Panc1 (cell line): ENCODE measurements around the gene ITPR2. TPM values are rescaled to one million over a fixed set of nuclear protein-coding genes. Genes with fewer than 3 reads are reported as not detected.

Experiments
- ATAC-seq: fragments of 200-7000 bp; cut with Tn5 transposase; 2 replicates; pipeline ENCODE4 v1.9.1; 2020; ENCODE audit warnings: mild to moderate bottlenecking, moderate library complexity
- BruUV-seq: library from RNA; stranded (reverse); fragments of 400-500 nt; replicated peaks from 2 replicates; lab custom pipeline; 2021; lab: Mats Ljungman, UMichigan
- CTCF ChIA-PET: fragments of 300-600 bp; sonication (Branson Sonifier 250); formaldehyde crosslinking; loops from one replicate; lab custom pipeline; 2022; ENCODE audit warnings: antibody characterized with exemption; lab: Charles Lee
- POLR2A ChIA-PET: fragments of 300-600 bp; sonication (Branson Sonifier 250); formaldehyde crosslinking; loops from one replicate; lab custom pipeline; 2022; ENCODE audit warnings: antibody characterized with exemption; lab: Charles Lee
- DNase-seq: peaks from one replicate; pipeline ENCODE4 v3.0.0-alpha.2; 2010; ENCODE audit warnings: low read depth, low spot score
- H3K27ac ChIP-seq: 2 replicates; pipeline ENCODE4 v1.5.1; 2011; ENCODE audit warnings: mild to moderate bottlenecking, low read length, inconsistent platforms
- H3K27me3 ChIP-seq: fragments of 200-500 bp; sonication (Bioruptor generic); 2 replicates; pipeline ENCODE4 v1.6.0; 2014; ENCODE audit warnings: low read length, inconsistent platforms; ENCODE audit not compliant: control insufficient read depth, insufficient read depth
- H3K36me3 ChIP-seq: fragments of 200-500 bp; sonication (Bioruptor generic); 2 replicates; pipeline ENCODE4 v1.5.1; 2014; ENCODE audit warnings: inconsistent platforms, mild to moderate bottlenecking, low read length, moderate library complexity; ENCODE audit not compliant: control insufficient read depth, insufficient read depth
- H3K4me1 ChIP-seq: 2 replicates; pipeline ENCODE4 v1.5.1; 2011; ENCODE audit warnings: inconsistent platforms, mild to moderate bottlenecking, low read length, moderate library complexity; ENCODE audit not compliant: control insufficient read depth, insufficient read depth
- H3K4me3 ChIP-seq, 2 experiments: 2 replicates each; pipeline ENCODE4 v1.5.1; 2011 to 2012; ENCODE audit warnings: low read depth in 2 of 2, low read length in 2 of 2, mild to moderate bottlenecking in 2 of 2, inconsistent platforms in 1 of 2, moderate library complexity in 1 of 2
- H3K9me3 ChIP-seq: fragments of 200-500 bp; sonication (Bioruptor generic); 2 replicates; pipeline ENCODE4 v1.5.1; 2014; ENCODE audit warnings: low read depth, mild to moderate bottlenecking, inconsistent platforms, low read length, moderate library complexity; ENCODE audit not compliant: control insufficient read depth, insufficient read depth
- CTCF ChIP-seq: fragments of 450-650 bp; IDR thresholded peaks from 2 replicates; pipeline ENCODE4 v1.5.1; 2017; ENCODE audit warnings: mild to moderate bottlenecking
- POLR2AphosphoS5 ChIP-seq: IDR thresholded peaks from 2 replicates; pipeline ENCODE4 v1.6.1; 2012; ENCODE audit warnings: mild to moderate bottlenecking, low read depth, low read length, moderate library complexity
- REST ChIP-seq, 2 experiments: IDR thresholded peaks; 2 replicates each; pipeline ENCODE4 v1.6.1; 2011 to 2012; ENCODE audit warnings: low read depth in 2 of 2, control low read depth in 1 of 2, low read length in 1 of 2, mild to moderate bottlenecking in 1 of 2, moderate library complexity in 1 of 2; ENCODE audit not compliant: insufficient read depth in 1 of 2
- SIN3A ChIP-seq: IDR thresholded peaks from 2 replicates; pipeline ENCODE4 v1.6.1; 2012; ENCODE audit warnings: low read depth, mild to moderate bottlenecking, low read length, moderate library complexity, borderline replicate concordance; ENCODE audit not compliant: insufficient read depth
- TCF7L2 ChIP-seq: IDR thresholded peaks from 2 replicates; pipeline ENCODE4 v1.6.1; 2011; ENCODE audit warnings: mild to moderate bottlenecking, low read depth, low read length, inconsistent platforms
- in situ Hi-C: cut with HindIII; loops from 2 replicates; pipeline ENCODE4 v1.10.0; 2016; ENCODE audit warnings: low sequenced_read_pairs, low pct_unique_long_range_greater_than_20kb
- intact Hi-C: fragments of 100-400 bp; cut with micrococcal nuclease; formaldehyde crosslinking; loops from one replicate; pipeline ENCODE4 v1.10.0; 2022; ENCODE audit not compliant: unreplicated experiment
- total RNA-seq: library from RNA; stranded (reverse); gene quantifications from one replicate; pipeline ENCODE4 v1.2.1, GENCODE V29; 2021; ENCODE audit not compliant: unreplicated experiment

The ITPR2 gene
- total RNA-seq, 1 experiment from 2014 or later, result 41.8 TPM

- DNase-seq (no peak), ATAC-seq (no peak)
- Histone ChIP-seq H3K4me1 (peaks cover 14% of the 10 kb centered on the region), H3K4me3 (no peak overlapping the region), H3K36me3 (no peaks in the 10 kb centered on the region), H3K27me3 (no peaks in the 10 kb centered on the region), H3K27ac (no peak overlapping the region), H3K9me3 (peaks cover 4% of the 10 kb centered on the region; the same call in 1 of the 2 replicates)
- in situ Hi-C loops (no loop called here), intact Hi-C loops (no loop called here)
- BruUV-seq, result no TSS peak
- CTCF ChIA-PET, result interaction anchor here (0.6 kb wide), 1 partner anchor 245 kb away, joined by 3 read pairs; no protein-coding TSS in a partner anchor
- POLR2A ChIA-PET, result no interaction called here
- TF ChIP-seq TCF7L2, result no peak
These were observed 529.6 kb downstream of the ITPR2 start for GRCh38 chr12:26303418-26303817.

- CTCF ChIA-PET, result interaction anchor here (0.6 kb wide), 1 partner anchor 245 kb away, joined by 3 read pairs; no protein-coding TSS in a partner anchor
- in situ Hi-C loops (no loop called here), intact Hi-C loops (no loop called here)
- POLR2A ChIA-PET, result no interaction called here
- ATAC-seq, result no peak
- Histone ChIP-seq H3K27me3 (no peaks in the 10 kb centered on the region), H3K36me3 (no peaks in the 10 kb centered on the region), H3K27ac (no peak overlapping the region), H3K4me1 (peaks cover 14% of the 10 kb centered on the region), H3K4me3 (no peak overlapping the region), H3K9me3 (peaks cover 4% of the 10 kb centered on the region; the same call in 1 of the 2 replicates)
- no peak for TF ChIP-seq REST (IDR thresholded peaks at IDR 0.05; ENCODE audit: insufficient read depth in 1 of 2, low read depth in 2 of 2, low read length in 1 of 2)
- no peak for TF ChIP-seq POLR2AphosphoS5
- TF ChIP-seq CTCF, result no peak
- TF ChIP-seq TCF7L2, result no peak
- TF ChIP-seq SIN3A, result no peak
- DNase-seq, result no peak
- no TSS peak for BruUV-seq
These were observed 530.2 kb downstream of the ITPR2 start for GRCh38 chr12:26302776-26303175.

- no TSS peak for BruUV-seq
- Histone ChIP-seq H3K36me3 (no peaks in the 10 kb centered on the region), H3K4me1 (peaks cover 14% of the 10 kb centered on the region), H3K4me3 (no peak overlapping the region), H3K9me3 (no peaks in the 10 kb centered on the region), H3K27me3 (no peaks in the 10 kb centered on the region), H3K27ac (peak overlapping the region; percentile 49; the same call in 1 of the 2 replicates)
- in situ Hi-C loops, result no loop called here
- intact Hi-C loops, result no loop called here
- POLR2A ChIA-PET, result interaction anchor here (0.6 kb wide), 1 partner anchor 586 kb away, joined by 3 read pairs; no protein-coding TSS in a partner anchor
- DNase-seq (no peak), ATAC-seq (no peak)
- TF ChIP-seq SIN3A, result no peak
- TF ChIP-seq POLR2AphosphoS5, result no peak
- TF ChIP-seq REST (IDR thresholded peaks at IDR 0.05; ENCODE audit: insufficient read depth in 1 of 2, low read depth in 2 of 2, low read length in 1 of 2), result no peak
- TF ChIP-seq TCF7L2, result no peak
- TF ChIP-seq CTCF, result no peak
- CTCF ChIA-PET, result no interaction called here
These were observed 533.2 kb downstream of the ITPR2 start for GRCh38 chr12:26299751-26300150.
